GM12864 (cell line): ENCODE data around the gene STXBP4.

Experiments
- DNase-seq: peaks from one replicate; pipeline ENCODE4 v3.0.0-alpha.2; 2011; ENCODE audit warnings: low read depth
- H3K4me3 ChIP-seq: 2 replicates; pipeline ENCODE4 v1.5.1; 2011; ENCODE audit warnings: mild to moderate bottlenecking, low read depth, low read length, control low read depth
- TF ChIP-seq, protein P1 (sequence below): IDR thresholded peaks from 2 replicates; pipeline ENCODE4 v1.5.1; 2011; ENCODE audit warnings: low read depth, mild to moderate bottlenecking, moderate library complexity, low read length, control low read depth, inconsistent platforms; ENCODE audit errors: missing control alignments

STXBP4 gene

DNA sequence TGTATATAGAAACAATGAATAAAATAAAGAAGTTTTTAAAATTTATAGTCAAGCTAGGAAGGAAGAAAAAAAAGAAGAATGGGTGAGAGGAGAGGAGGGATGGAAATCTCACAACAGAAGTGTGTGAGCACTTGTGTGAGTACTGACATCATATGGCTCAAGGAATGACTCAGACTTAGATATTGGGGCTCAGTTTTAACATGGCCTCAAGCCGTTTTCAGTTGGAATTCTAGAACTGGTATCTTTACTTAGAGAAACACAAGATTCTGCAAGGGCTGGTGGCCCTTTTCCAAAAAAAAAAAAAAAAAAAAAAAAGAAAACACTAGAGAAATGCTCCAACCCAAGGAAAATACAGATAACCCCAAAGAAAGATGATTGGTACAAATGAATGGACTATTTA lies 55.1 kb downstream of the STXBP4 start:
- H3K4me3 ChIP-seq = no peak overlapping the region
- TF ChIP-seq, protein P1, sequence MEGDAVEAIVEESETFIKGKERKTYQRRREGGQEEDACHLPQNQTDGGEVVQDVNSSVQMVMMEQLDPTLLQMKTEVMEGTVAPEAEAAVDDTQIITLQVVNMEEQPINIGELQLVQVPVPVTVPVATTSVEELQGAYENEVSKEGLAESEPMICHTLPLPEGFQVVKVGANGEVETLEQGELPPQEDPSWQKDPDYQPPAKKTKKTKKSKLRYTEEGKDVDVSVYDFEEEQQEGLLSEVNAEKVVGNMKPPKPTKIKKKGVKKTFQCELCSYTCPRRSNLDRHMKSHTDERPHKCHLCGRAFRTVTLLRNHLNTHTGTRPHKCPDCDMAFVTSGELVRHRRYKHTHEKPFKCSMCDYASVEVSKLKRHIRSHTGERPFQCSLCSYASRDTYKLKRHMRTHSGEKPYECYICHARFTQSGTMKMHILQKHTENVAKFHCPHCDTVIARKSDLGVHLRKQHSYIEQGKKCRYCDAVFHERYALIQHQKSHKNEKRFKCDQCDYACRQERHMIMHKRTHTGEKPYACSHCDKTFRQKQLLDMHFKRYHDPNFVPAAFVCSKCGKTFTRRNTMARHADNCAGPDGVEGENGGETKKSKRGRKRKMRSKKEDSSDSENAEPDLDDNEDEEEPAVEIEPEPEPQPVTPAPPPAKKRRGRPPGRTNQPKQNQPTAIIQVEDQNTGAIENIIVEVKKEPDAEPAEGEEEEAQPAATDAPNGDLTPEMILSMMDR = no peak
- DNase-seq = no peak

DNA sequence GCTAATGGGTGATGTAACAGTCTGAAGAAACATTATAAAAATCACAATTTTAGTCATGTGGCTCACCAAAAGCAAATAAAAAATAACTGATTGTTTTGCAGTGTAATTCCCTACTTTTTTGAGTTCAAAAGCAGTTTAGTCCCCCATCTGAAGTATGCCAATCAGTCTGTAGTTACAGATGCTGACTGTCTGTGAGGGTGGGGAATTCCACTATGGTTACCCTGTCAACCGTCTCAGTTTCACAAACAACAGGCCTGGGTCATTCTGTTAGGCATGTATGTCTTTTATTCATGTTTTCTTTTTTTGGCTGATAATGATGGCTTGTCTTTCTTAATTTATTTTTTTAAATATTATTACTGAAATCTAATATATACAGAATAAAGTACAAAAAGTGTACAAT lies 69.3 kb downstream of the STXBP4 start:
- DNase-seq = peak; percentile 42
- no peak overlapping the region for H3K4me3 ChIP-seq
- TF ChIP-seq, protein P1 = no peak

DNA sequence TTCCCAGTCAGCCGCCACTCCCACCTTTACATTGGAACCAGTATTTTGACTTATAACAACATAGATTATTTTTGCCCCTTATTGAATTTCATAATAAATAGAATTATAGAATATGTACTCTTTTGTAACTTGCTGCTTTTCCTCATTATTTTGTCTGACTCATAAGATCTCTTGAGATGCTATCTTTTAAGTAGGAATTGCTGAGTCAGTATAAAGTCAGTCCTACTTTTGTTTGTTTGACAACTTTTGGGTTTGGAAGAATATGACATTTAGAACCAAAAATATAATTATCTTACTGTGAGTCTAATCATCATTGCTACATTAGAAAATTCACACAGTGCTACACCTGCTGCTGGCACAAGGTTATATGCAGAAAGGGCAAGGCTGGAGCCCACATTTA lies 69.7 kb downstream of the STXBP4 start:
- DNase-seq = no peak
- H3K4me3 ChIP-seq = no peak overlapping the region
- TF ChIP-seq, protein P1 = no peak

DNA sequence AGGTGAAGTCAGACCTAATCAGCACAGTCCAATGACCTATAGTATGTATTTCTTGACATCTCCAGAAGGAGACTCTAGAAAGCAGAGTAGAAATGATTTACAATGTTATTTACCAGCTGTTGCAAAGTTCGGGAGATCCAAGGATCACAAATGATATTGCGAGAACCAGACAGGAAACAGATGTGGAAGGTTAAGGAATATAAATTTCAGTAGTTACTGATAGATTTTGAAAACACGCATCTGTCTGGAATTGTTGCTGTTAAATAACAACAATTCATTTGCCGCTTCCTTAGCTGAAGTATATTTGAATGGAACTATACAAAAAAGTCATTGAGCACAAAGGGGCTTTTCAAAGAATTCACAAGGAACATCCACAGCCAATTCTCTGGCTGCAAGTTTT lies 72.0 kb downstream of the STXBP4 start:
- TF ChIP-seq, protein P1 = no peak
- DNase-seq = no peak
- no peak overlapping the region for H3K4me3 ChIP-seq

DNA sequence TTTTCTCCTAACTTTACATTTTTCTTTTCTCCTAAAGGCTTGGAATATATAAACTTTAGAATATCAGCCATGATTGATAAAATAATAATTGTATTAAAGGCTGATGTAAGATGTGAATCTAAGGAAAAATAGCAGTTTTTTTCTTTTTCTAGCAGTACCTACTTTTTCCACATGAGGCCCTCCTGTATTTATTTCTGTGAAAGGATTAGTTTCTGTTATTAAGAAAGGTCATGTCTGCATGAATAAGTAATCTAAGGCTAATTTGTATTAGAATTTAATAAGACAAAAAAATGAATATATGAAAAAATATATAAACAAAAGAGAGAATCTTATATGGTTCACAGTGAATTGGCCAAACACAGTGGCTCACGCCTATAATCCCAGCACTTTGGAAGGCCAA lies 85.3 kb downstream of the STXBP4 start:
- TF ChIP-seq, protein P1 = peak; percentile 34
- H3K4me3 ChIP-seq = no peak overlapping the region
- DNase-seq = no peak

DNA sequence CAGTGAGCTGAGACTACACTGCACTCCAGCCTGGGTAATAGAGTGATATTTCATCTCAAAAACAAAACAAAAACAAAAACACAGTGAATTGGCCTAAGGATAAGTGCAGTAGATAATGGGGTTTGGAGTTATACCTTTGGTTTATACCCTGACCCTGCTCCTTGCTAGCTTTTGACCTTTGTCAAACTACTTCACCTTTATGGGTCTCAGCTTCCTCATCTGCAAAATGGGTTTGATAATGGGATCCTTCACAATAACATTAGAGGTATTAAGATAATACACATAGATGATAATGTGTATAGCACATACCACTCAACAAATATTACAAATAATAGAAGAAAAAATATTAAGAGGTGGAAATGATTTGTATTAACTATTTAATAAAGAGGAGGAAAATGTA lies 85.9 kb downstream of the STXBP4 start:
- TF ChIP-seq, protein P1 = no peak
- H3K4me3 ChIP-seq = no peak overlapping the region
- DNase-seq = no peak

DNA sequence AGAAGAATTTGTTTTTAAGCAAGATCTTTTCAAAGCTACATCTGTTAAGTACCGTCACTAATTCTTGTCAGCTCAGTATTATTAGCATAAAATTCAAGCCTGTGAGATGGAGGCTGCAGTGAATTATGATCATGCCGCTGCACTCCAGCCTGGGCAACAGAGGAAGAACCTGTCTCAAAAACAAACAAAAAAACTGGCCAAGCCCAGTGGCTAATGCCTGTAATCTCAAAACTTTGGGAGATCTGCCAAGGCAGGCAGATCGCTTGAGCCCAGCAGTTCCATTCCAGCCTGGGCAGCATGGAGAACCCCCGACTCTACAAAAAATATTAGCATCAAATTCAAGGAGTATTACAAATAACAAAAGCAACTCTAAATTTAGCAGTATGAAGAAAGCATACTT lies 88.0 kb downstream of the STXBP4 start:
- no peak for DNase-seq
- H3K4me3 ChIP-seq = no peak overlapping the region
- TF ChIP-seq, protein P1 = no peak
